Ishikawa (cell line): ENCODE measurements around the gene NDOR1.

Source experiments
- CEBPB ChIP-seq: IDR thresholded peaks from 2 replicates; pipeline ENCODE4 v1.6.1; 2012
- CREB1 ChIP-seq: IDR thresholded peaks from 2 replicates; pipeline ENCODE4 v1.6.1; 2012; ENCODE audit warnings: low read depth
- EGR1 ChIP-seq: IDR thresholded peaks from 2 replicates; pipeline ENCODE4 v1.6.1; 2012
- EP300 ChIP-seq: IDR thresholded peaks from 2 replicates; pipeline ENCODE4 v1.6.1; 2012; ENCODE audit warnings: borderline replicate concordance
- FOXM1 ChIP-seq: IDR thresholded peaks from 2 replicates; pipeline ENCODE4 v1.6.1; 2012; ENCODE audit warnings: low read depth, borderline replicate concordance
- MAX ChIP-seq: IDR thresholded peaks from 2 replicates; pipeline ENCODE4 v1.6.1; 2012
- NFIC ChIP-seq: IDR thresholded peaks from 2 replicates; pipeline ENCODE4 v1.6.1; 2012
- REST ChIP-seq: IDR thresholded peaks from 2 replicates; pipeline ENCODE4 v1.6.1; 2012; ENCODE audit warnings: low read depth, mild to moderate bottlenecking
- TAF1 ChIP-seq: IDR thresholded peaks from 2 replicates; pipeline ENCODE4 v1.6.1; 2012; ENCODE audit warnings: low read depth, mild to moderate bottlenecking
- TCF12 ChIP-seq: IDR thresholded peaks from 2 replicates; pipeline ENCODE4 v1.6.1; 2012; ENCODE audit warnings: low read depth
- USF1 ChIP-seq: IDR thresholded peaks from 2 replicates; pipeline ENCODE4 v1.6.1; 2012
- YY1 ChIP-seq: IDR thresholded peaks from 2 replicates; pipeline ENCODE4 v1.6.1; 2012; ENCODE audit warnings: low read depth
- ZBTB7A ChIP-seq: IDR thresholded peaks from 2 replicates; pipeline ENCODE4 v1.6.1; 2012; ENCODE audit warnings: low read depth

Gene NDOR1

GRCh38 chr9:137228506-137228967, 23.0 kb downstream of the NDOR1 start:
- no peak for TF ChIP-seq YY1
- TF ChIP-seq CEBPB = no peak
- TF ChIP-seq ZBTB7A = no peak; the same call in 1 of the 2 replicates
- no peak for TF ChIP-seq FOXM1
- no peak for TF ChIP-seq USF1
- no peak for TF ChIP-seq TAF1
- peak; percentile 56; the same call in 1 of the 2 replicates for TF ChIP-seq MAX
- peak; percentile 93 for TF ChIP-seq EGR1
- TF ChIP-seq EP300 = no peak
- TF ChIP-seq REST = no peak

- TF ChIP-seq FOXM1 = no peak
- TF ChIP-seq MAX = peak; percentile 4; the same call in 1 of the 2 replicates
These were observed 23.7 kb downstream of the NDOR1 start for GRCh38 chr9:137228968-137229896.

- no peak for TF ChIP-seq REST
- TF ChIP-seq NFIC = no peak
- no peak for TF ChIP-seq CREB1
- TF ChIP-seq MAX = no peak
- TF ChIP-seq EGR1 = no peak
- no peak for TF ChIP-seq TAF1
These were observed 24.6 kb downstream of the NDOR1 start for GRCh38 chr9:137229903-137230704.

GRCh38 chr9:137230705-137231371, 25.3 kb downstream of the NDOR1 start, which contains the start of gene SLC34A3:
SLC34A3 (plus strand) TSS chr9:137230901; CDS start chr9:137231703, 802 bp downstream.
- TF ChIP-seq ZBTB7A (0 out of 2 replicates have a peak, but pooled peaks have one; percentile 14), USF1 (no peak)

- TF ChIP-seq TCF12 = no peak
- no peak for TF ChIP-seq ZBTB7A
- TF ChIP-seq REST = no peak
- TF ChIP-seq FOXM1 = no peak
These were observed 26.0 kb downstream of the NDOR1 start for GRCh38 chr9:137231372-137232039.
